ENCODE data around the gene LGMN.

Gene LGMN

GRCh38 chr14:92659765-92660561 lies 88.5 kb downstream of the LGMN start:
- no peaks in the 10 kb centered on the region for H3K9me3 Mint-ChIP-seq
- H3K4me3 Mint-ChIP-seq = no peak overlapping the region
- H3K36me3 Mint-ChIP-seq (ENCODE audit: low read depth) = peaks cover 77% of the 10 kb centered on the region
- DNase-seq (ENCODE audit: low spot score) = no peak
- no peaks in the 10 kb centered on the region for H3K27me3 Mint-ChIP-seq (ENCODE audit: low read depth)
- no peak overlapping the region for H3K27ac Mint-ChIP-seq
- H3K4me1 Mint-ChIP-seq (ENCODE audit: low read depth) = peaks cover 30% of the 10 kb centered on the region

GRCh38 chr14:92658684-92659083 lies 89.7 kb downstream of the LGMN start:
- Mint-ChIP-seq H3K9me3 (no peaks in the 10 kb centered on the region), H3K27me3 (ENCODE audit: low read depth) (no peaks in the 10 kb centered on the region), H3K36me3 (ENCODE audit: low read depth) (peaks cover 73% of the 10 kb centered on the region), H3K4me3 (no peak overlapping the region), H3K4me1 (ENCODE audit: low read depth) (peaks cover 30% of the 10 kb centered on the region), H3K27ac (peak overlapping the region; percentile 37)
- no peak for DNase-seq (ENCODE audit: low spot score)

GRCh38 chr14:92658160-92658559 lies 90.3 kb downstream of the LGMN start:
- peaks cover 36% of the 10 kb centered on the region for H3K4me1 Mint-ChIP-seq (ENCODE audit: low read depth)
- no peak overlapping the region for H3K4me3 Mint-ChIP-seq
- H3K36me3 Mint-ChIP-seq (ENCODE audit: low read depth) = peaks cover 76% of the 10 kb centered on the region
- no peaks in the 10 kb centered on the region for H3K27me3 Mint-ChIP-seq (ENCODE audit: low read depth)
- H3K27ac Mint-ChIP-seq = peak overlapping the region; percentile 37
- H3K9me3 Mint-ChIP-seq = no peaks in the 10 kb centered on the region
- DNase-seq (ENCODE audit: low spot score) = no peak

DNA sequence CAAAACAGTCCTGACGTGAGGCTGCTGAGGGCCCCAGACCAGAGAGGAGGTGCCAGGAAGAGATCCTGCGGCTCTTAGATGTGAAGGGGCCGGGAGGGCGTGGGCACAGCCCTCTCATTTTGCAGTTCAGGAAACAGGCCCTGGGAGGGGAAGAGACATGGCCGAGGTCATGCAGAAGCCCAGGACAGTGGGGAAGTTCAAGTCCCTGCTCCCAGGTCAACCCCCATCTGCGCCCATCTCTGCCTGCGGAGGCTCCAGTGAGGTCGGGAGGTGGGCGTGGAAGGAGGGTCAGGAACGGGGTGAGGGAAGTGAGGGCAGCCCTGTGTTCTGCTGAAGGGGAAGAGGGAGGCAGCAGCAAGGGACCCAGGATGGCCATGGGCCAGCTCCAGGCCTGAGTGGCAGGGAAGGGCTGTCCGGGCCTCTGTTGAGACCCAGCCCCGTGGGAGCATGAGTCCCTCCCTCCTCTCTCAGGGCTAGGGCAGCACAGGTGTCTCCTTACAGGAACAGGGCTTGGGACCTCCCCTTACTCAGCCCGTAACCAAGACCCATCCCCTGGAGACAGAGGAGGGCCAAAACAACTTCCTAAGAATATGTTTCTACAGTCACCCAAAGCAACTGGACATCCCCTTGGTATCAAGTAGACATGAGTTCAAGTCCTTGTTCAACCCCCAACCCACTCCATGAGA lies 90.8 kb downstream of the LGMN start:
- H3K4me1 Mint-ChIP-seq (ENCODE audit: low read depth) = peaks cover 36% of the 10 kb centered on the region
- H3K4me3 Mint-ChIP-seq = no peak overlapping the region
- H3K27ac Mint-ChIP-seq = no peak overlapping the region
- peaks cover 72% of the 10 kb centered on the region for H3K36me3 Mint-ChIP-seq (ENCODE audit: low read depth)
- no peaks in the 10 kb centered on the region for H3K9me3 Mint-ChIP-seq
- DNase-seq (ENCODE audit: low spot score) = no peak
- H3K27me3 Mint-ChIP-seq (ENCODE audit: low read depth) = no peaks in the 10 kb centered on the region

GRCh38 chr14:92656306-92657081 lies 91.9 kb downstream of the LGMN start:
- Mint-ChIP-seq H3K27ac (peak overlapping the region; percentile 51), H3K4me3 (peak overlapping the region; percentile 44), H3K9me3 (no peaks in the 10 kb centered on the region), H3K27me3 (ENCODE audit: low read depth) (no peaks in the 10 kb centered on the region), H3K36me3 (ENCODE audit: low read depth) (peaks cover 62% of the 10 kb centered on the region), H3K4me1 (ENCODE audit: low read depth) (peaks cover 38% of the 10 kb centered on the region)
- DNase-seq (ENCODE audit: low spot score) = no peak

DNA sequence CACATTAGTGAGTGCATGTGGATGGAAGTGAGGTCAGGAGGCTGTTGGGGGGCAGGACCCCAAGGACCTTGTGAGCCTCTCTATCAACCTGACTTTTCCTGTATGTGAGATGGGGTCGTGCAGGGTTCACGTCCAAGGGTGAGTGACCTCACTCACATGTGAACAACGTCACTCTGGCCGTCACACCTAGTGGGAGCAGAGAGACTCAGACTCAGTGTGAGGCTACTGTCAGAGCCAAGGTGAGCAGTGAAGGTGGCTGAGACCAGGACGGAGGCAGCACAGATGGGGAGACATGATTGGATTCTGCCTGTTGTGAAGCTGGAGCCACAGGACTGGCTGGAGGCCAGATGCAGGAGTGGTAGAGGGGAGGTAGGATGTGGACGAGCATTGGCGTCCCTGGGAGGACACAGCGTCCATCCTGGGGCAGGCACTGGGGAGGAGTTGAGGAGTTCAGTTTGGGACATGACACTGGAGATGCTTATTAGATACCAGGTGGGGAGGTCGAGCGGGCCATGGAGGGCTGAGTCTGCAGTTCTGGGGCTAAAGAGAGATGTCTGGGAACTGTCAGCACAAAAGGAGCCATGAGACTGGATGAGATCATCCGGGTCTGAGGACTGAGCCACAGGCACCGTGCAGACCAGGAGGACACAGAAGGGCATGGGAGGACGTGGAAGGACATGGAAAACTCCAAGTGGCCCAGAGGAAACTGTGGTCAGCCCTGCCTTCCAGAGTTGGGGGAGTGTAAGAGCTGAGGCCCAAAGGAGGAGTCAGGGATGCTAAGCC lies 92.8 kb downstream of the LGMN start:
- no peaks in the 10 kb centered on the region for H3K9me3 Mint-ChIP-seq
- H3K27ac Mint-ChIP-seq = no peak overlapping the region
- no peak for DNase-seq (ENCODE audit: low spot score)
- peaks cover 44% of the 10 kb centered on the region for H3K4me1 Mint-ChIP-seq (ENCODE audit: low read depth)
- H3K27me3 Mint-ChIP-seq (ENCODE audit: low read depth) = no peaks in the 10 kb centered on the region
- peaks cover 54% of the 10 kb centered on the region for H3K36me3 Mint-ChIP-seq (ENCODE audit: low read depth)
- peak overlapping the region; percentile 44 for H3K4me3 Mint-ChIP-seq

DNA sequence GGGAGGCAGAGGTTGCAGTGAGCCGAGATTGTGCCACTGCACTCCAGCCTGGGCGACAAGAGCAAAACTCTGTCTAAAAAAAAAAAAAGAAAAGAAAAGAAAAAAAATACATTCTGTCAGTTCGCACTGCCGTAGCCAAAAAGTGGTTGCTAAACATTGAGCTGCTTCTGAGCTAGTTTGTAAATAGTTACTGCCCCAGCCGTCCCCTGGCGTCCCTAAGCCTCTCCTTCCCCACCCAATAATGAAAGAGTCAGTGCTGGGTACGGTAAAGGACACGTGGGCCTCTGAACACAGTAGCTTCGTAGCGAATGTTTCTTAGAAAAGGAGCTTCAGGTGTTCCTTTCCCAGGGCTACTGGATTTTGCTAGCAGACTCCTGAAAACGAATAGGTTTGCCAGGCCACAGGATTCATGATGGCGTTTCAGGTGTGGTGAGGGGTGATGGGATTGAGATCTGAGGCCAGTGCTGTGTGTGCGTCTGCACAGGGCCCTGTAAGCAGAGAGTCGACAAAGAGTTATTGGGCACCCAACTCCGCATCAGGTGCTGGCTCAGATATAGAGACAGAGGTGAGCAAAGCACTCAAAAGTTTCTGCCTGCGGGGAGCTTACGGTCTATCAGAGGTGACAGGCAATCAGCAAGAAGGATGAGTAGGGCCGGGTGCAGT lies 94.1 kb downstream of the LGMN start:
- H3K4me3 Mint-ChIP-seq = peak overlapping the region; percentile 99
- no peaks in the 10 kb centered on the region for H3K9me3 Mint-ChIP-seq
- no peak for DNase-seq (ENCODE audit: low spot score)
- peak overlapping the region; percentile 47 for H3K27ac Mint-ChIP-seq
- H3K4me1 Mint-ChIP-seq (ENCODE audit: low read depth) = peaks cover 56% of the 10 kb centered on the region
- H3K36me3 Mint-ChIP-seq (ENCODE audit: low read depth) = peaks cover 47% of the 10 kb centered on the region
- H3K27me3 Mint-ChIP-seq (ENCODE audit: low read depth) = no peaks in the 10 kb centered on the region
